Myocyte (in vitro differentiated cells): Measurements from ENCODE around the gene KIR3DL3. TPM values are rescaled to one million over a fixed set of nuclear protein-coding genes. Genes with fewer than 3 reads are reported as not detected.
"Not testable (repeated sequence)": the region's sequence is repeated elsewhere in the genome, so short reads cannot be mapped to it uniquely, and the experiment has no call there.

Experiments used
- DNase-seq: peaks from one replicate; pipeline ENCODE4 v3.0.0-alpha.2; 2012; ENCODE audit warnings: low read depth
- total RNA-seq: library from RNA; depleted of rRNA; stranded (reverse); fragments of >200 nt; gene quantifications from 2 replicates; pipeline ENCODE4 v1.2.3, GENCODE V29; 2014

KIR3DL3 gene
- total RNA-seq, 1 donor from 2014 or later: not detected

GRCh38 chr19:54775830-54776229, 51.6 kb downstream of the KIR3DL3 start:
- DNase-seq: not testable (repeated sequence)

DNA sequence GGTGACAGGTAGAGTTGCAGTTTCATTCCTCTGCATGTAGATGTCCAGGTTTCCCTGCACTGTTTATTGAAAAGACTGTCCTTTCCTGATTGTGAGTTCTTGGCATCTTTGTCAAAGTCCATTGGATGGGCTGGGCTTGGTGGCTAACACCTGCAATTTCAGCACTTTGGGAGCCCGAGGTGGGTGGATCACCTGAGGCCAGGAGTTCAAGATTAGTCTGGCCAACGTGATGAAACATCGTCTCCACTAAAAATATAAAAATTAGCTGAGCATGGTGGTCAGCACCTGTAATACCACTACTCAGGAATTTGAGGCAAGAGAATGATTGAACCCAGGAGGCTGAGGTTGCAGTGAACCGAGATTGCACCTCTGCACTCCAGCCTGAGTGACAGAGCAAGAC, 53.6 kb downstream of the KIR3DL3 start:
- DNase-seq: not testable (repeated sequence)

DNA sequence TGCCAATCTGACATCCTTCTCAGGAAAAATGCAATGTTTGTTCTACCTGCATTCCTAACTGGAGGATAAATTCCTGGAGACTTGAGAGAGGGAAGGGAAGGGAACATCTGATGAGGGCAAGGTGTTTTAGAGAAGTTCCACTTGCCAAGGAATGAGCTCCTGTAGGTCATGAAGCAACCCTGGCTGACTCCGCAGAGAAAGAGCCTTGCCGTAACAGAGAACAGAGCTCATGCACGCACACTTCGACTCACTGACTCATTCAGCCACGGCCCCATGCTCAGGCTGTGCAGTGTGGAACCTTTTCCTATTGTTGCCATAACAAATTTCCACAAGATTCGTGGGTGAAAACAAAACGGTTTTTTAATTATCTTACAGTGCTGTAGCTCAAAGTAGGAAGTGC, 54.7 kb downstream of the KIR3DL3 start:
- not testable (repeated sequence) for DNase-seq

- DNase-seq: not testable (repeated sequence)
These were observed 58.7 kb downstream of the KIR3DL3 start for GRCh38 chr19:54782916-54783315.

Other genes with a start within 250 kb of the KIR3DL3 start
- gene LAIR2, start 221.6 kb upstream of the KIR3DL3 start, total RNA-seq: not detected in 2 replicates
- not detected in 2 replicates for gene LILRA2, start 150.7 kb upstream of the KIR3DL3 start, total RNA-seq
- not detected in 2 replicates for gene LILRA1, start 130.8 kb upstream of the KIR3DL3 start, total RNA-seq
- not detected in 2 replicates for gene LILRB1, start 94.0 kb upstream of the KIR3DL3 start, total RNA-seq
- gene LILRB4, start 61.5 kb upstream of the KIR3DL3 start, total RNA-seq: not detected in 2 replicates
- not detected in 2 replicates for gene KIR2DL3, start 14.1 kb downstream of the KIR3DL3 start, total RNA-seq
- not detected in 2 replicates for gene KIR2DL1, start 45.4 kb downstream of the KIR3DL3 start, total RNA-seq
- not detected in 2 replicates for gene KIR2DL4, start 79.2 kb downstream of the KIR3DL3 start, total RNA-seq
- not detected in 2 replicates for gene KIR3DL1, start 92.0 kb downstream of the KIR3DL3 start, total RNA-seq
- not detected in 2 replicates for gene KIR2DS4, start 108.2 kb downstream of the KIR3DL3 start, total RNA-seq
- gene KIR3DL2, start 126.0 kb downstream of the KIR3DL3 start, total RNA-seq: not detected in 2 replicates
- not detected in 2 replicates for gene FCAR, start 149.8 kb downstream of the KIR3DL3 start, total RNA-seq
- not detected in 2 replicates for gene NCR1, start 181.7 kb downstream of the KIR3DL3 start, total RNA-seq
- not detected in 2 replicates for gene NLRP7, start 223.1 kb downstream of the KIR3DL3 start, total RNA-seq
- gene NLRP2, start 241.9 kb downstream of the KIR3DL3 start, total RNA-seq: not detected in 2 replicates